Neural progenitor cell (in vitro differentiated cells): Measurements from ENCODE around the gene ASL. TPM values are rescaled to one million over a fixed set of nuclear protein-coding genes. Genes with fewer than 3 reads are reported as not detected.
"Not testable (repeated sequence)": the region's sequence is repeated elsewhere in the genome, so short reads cannot be mapped to it uniquely, and the experiment has no call there.

Source experiments
- DNase-seq: peaks from one replicate; pipeline ENCODE4 v3.0.0-alpha.2; 2016; ENCODE audit warnings: low spot score
- H2AFZ ChIP-seq: fragments of 200-600 bp; sonication (generic); replicated peaks from 2 replicates; pipeline ENCODE4 v1.6.1; 2016; ENCODE audit warnings: antibody characterized with exemption
- H3F3A ChIP-seq: fragments of 200-600 bp; sonication (generic); 2 replicates; pipeline ENCODE4 v1.6.1; 2016; ENCODE audit warnings: antibody characterized with exemption, low read depth
- H3K27ac ChIP-seq: fragments of 200-600 bp; sonication (generic); 2 replicates; pipeline ENCODE4 v1.5.1; 2016; ENCODE audit warnings: mild to moderate bottlenecking
- H3K27me3 ChIP-seq: fragments of 200-600 bp; sonication (generic); 2 replicates; pipeline ENCODE4 v1.6.1; 2016; ENCODE audit warnings: mild to moderate bottlenecking, moderate library complexity
- H3K36me3 ChIP-seq: fragments of 200-600 bp; sonication (generic); 2 replicates; pipeline ENCODE4 v1.5.1; 2016
- H3K4me1 ChIP-seq: fragments of 200-600 bp; sonication (generic); 2 replicates; pipeline ENCODE4 v1.6.1; 2016; ENCODE audit warnings: mixed run types
- H3K4me2 ChIP-seq: fragments of 200-600 bp; sonication (generic); 2 replicates; pipeline ENCODE4 v1.6.1; 2016
- H3K4me3 ChIP-seq: fragments of 200-600 bp; sonication (generic); 2 replicates; pipeline ENCODE4 v1.5.1; 2016
- H3K79me2 ChIP-seq: fragments of 200-600 bp; sonication (generic); 2 replicates; pipeline ENCODE4 v1.6.1; 2016; ENCODE audit warnings: low read depth
- H3K9ac ChIP-seq: fragments of 200-600 bp; sonication (generic); 2 replicates; pipeline ENCODE4 v1.6.1; 2016
- H3K9me3 ChIP-seq: fragments of 200-600 bp; sonication (generic); 2 replicates; pipeline ENCODE4 v1.5.1; 2016; ENCODE audit warnings: low read depth
- H4K20me1 ChIP-seq: fragments of 200-600 bp; sonication (generic); 2 replicates; pipeline ENCODE4 v1.6.1; 2016; ENCODE audit warnings: low read depth
- H3K27ac Mint-ChIP-seq: 3 replicates; pipeline ENCODE4 v1.8.0; 2021; ENCODE audit warnings: mixed read lengths
- H3K27me3 Mint-ChIP-seq: 2 replicates; pipeline ENCODE4 v1.8.0; 2022; ENCODE audit warnings: low read depth, mild to moderate bottlenecking, inconsistent platforms, moderate library complexity, mixed read lengths; ENCODE audit not compliant: insufficient read depth
- H3K36me3 Mint-ChIP-seq: 3 replicates; pipeline ENCODE4 v1.8.0; 2021; ENCODE audit warnings: mixed read lengths
- H3K4me1 Mint-ChIP-seq: 3 replicates; pipeline ENCODE4 v1.8.0; 2021; ENCODE audit warnings: mixed read lengths
- H3K4me3 Mint-ChIP-seq: 3 replicates; pipeline ENCODE4 v1.8.0; 2021; ENCODE audit warnings: mild to moderate bottlenecking, moderate library complexity, mixed read lengths
- H3K9me3 Mint-ChIP-seq: 3 replicates; pipeline ENCODE4 v1.8.0; 2020; ENCODE audit warnings: mixed read lengths
- EZH2 ChIP-seq: fragments of 200-600 bp; sonication (generic); IDR thresholded peaks from 2 replicates; pipeline ENCODE4 v1.6.1; 2017; ENCODE audit warnings: antibody characterized with exemption, mild to moderate bottlenecking, moderate library complexity
- EZH2phosphoT487 ChIP-seq: fragments of 200-600 bp; sonication (generic); IDR thresholded peaks from 2 replicates; pipeline ENCODE4 v1.6.1; 2017; ENCODE audit warnings: antibody characterized with exemption
- total RNA-seq: library from RNA; depleted of rRNA; stranded (reverse); fragments of >200 nt; gene quantifications from 2 replicates; pipeline ENCODE4 v1.2.3, GENCODE V29; 2015; ENCODE audit warnings: low replicate concordance
- TF ChIP-seq, protein P1 (sequence below): fragments of 200-600 bp; sonication (generic); IDR thresholded peaks from 2 replicates; pipeline ENCODE4 v1.5.1; 2017; ENCODE audit warnings: antibody characterized with exemption, mild to moderate bottlenecking

ASL gene
- total RNA-seq, 1 donor from 2014 or later, result 14.2 TPM

DNA sequence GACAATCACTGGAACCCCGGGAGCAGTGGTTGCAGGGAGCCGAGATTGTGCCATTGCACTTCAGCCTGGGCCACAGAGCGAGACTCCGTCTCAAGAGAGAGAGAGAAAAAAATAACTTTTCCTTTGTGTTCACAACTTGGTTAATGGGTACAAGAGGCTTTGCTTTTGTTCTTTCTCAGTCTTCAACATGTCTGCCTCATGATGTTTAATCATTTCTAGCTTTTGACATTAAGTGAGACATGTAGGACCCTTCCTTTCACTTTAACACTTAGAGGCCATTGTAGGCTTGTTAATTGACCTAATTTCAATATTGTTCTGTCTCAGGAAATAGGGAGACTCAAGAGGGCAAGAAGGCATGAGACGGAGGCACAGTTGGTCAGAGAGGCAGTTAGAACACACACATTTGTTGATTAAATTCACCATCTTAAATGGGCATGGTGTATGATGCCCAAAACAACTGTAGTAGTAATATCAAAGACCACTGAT is 29.7 kb downstream of the ASL start:
- Mint-ChIP-seq H3K27ac (no peak overlapping the region), H3K4me1 (peaks cover under 1% of the 10 kb centered on the region), H3K4me3 (no peak overlapping the region), H3K36me3 (no peaks in the 10 kb centered on the region), H3K27me3 (no peaks in the 10 kb centered on the region), H3K9me3 (no peaks in the 10 kb centered on the region)
- Histone ChIP-seq H3K27me3 (no peaks in the 10 kb centered on the region), H3K9me3 (no peaks in the 10 kb centered on the region), H3K4me3 (no peak overlapping the region), H3K36me3 (no peaks in the 10 kb centered on the region), H2AFZ (no peak overlapping the region), H3K9ac (no peak overlapping the region), H3F3A (peaks cover 6% of the 10 kb centered on the region), H4K20me1 (no peaks in the 10 kb centered on the region), H3K4me2 (no peak overlapping the region), H3K4me1 (no peaks in the 10 kb centered on the region), H3K27ac (no peak overlapping the region), H3K79me2 (no peaks in the 10 kb centered on the region)
- DNase-seq, result no peak
- TF ChIP-seq EZH2, result no peak
- TF ChIP-seq EZH2phosphoT487, result no peak
- TF ChIP-seq, protein P1, sequence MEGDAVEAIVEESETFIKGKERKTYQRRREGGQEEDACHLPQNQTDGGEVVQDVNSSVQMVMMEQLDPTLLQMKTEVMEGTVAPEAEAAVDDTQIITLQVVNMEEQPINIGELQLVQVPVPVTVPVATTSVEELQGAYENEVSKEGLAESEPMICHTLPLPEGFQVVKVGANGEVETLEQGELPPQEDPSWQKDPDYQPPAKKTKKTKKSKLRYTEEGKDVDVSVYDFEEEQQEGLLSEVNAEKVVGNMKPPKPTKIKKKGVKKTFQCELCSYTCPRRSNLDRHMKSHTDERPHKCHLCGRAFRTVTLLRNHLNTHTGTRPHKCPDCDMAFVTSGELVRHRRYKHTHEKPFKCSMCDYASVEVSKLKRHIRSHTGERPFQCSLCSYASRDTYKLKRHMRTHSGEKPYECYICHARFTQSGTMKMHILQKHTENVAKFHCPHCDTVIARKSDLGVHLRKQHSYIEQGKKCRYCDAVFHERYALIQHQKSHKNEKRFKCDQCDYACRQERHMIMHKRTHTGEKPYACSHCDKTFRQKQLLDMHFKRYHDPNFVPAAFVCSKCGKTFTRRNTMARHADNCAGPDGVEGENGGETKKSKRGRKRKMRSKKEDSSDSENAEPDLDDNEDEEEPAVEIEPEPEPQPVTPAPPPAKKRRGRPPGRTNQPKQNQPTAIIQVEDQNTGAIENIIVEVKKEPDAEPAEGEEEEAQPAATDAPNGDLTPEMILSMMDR, result no peak

DNA sequence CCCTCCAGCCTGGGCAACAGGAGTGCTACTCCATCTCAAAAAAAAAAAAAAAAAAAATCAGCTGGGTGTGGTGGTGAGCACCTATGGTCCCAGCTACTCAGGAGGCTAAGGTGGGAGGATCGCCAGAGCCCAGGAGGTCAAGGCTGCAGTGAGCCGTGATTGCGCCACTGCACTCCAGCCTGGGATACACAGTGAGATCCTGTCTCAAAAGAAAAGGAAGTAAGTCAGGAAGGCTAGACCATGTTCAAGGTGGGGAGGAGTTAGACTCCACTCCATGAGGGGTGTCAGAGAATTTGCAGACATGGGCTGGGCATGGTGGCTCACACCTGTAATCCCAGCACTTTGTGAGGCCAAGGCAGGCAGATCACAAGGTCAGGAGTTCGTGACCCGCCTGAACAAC is 32.8 kb downstream of the ASL start:
- H3F3A ChIP-seq, H3K36me3 ChIP-seq, H3K4me3 ChIP-seq, H3K4me1 Mint-ChIP-seq, H3K27me3 Mint-ChIP-seq, H3K9ac ChIP-seq, H3K27ac Mint-ChIP-seq, H4K20me1 ChIP-seq, H3K36me3 Mint-ChIP-seq, H3K27ac ChIP-seq, H3K9me3 ChIP-seq, H3K9me3 Mint-ChIP-seq, H3K4me3 Mint-ChIP-seq, H3K79me2 ChIP-seq, H3K4me1 ChIP-seq, H2AFZ ChIP-seq, H3K27me3 ChIP-seq, DNase-seq, H3K4me2 ChIP-seq: not testable (repeated sequence)

DNA sequence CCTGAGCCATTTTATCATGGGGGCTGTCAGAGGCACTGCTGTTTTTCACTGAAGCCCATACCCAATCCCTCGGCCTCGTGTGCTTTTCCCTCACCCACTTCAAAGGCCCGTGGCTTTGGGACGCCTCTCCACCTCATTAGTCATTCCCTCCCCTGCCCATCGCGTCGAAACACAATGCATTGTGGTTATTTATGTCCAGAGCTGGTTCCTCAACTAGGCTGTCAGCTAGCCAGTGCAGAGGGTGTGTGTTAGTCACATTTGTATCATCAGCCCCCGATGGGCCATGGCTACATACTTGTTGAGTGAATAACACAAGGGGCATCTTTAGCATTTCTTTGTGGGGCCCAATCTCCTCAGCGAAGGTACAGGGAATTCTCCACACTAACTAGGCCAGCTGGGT is 35.2 kb downstream of the ASL start:
- Histone ChIP-seq H3K27ac (no peak overlapping the region), H3K79me2 (peaks cover 8% of the 10 kb centered on the region), H3K4me2 (no peak overlapping the region), H3K36me3 (no peaks in the 10 kb centered on the region), H3K9ac (no peak overlapping the region), H4K20me1 (no peaks in the 10 kb centered on the region), H3F3A (peaks cover 13% of the 10 kb centered on the region), H3K4me3 (no peak overlapping the region), H3K4me1 (peaks cover 5% of the 10 kb centered on the region), H2AFZ (no peak overlapping the region), H3K27me3 (no peaks in the 10 kb centered on the region), H3K9me3 (no peaks in the 10 kb centered on the region)
- Mint-ChIP-seq H3K36me3 (peaks cover 2% of the 10 kb centered on the region), H3K27me3 (no peaks in the 10 kb centered on the region), H3K4me1 (peaks cover 4% of the 10 kb centered on the region), H3K4me3 (no peak overlapping the region), H3K9me3 (no peaks in the 10 kb centered on the region), H3K27ac (no peak overlapping the region)
- TF ChIP-seq EZH2phosphoT487, result no peak
- TF ChIP-seq, protein P1, result no peak
- TF ChIP-seq EZH2, result no peak
- DNase-seq, result no peak

DNA sequence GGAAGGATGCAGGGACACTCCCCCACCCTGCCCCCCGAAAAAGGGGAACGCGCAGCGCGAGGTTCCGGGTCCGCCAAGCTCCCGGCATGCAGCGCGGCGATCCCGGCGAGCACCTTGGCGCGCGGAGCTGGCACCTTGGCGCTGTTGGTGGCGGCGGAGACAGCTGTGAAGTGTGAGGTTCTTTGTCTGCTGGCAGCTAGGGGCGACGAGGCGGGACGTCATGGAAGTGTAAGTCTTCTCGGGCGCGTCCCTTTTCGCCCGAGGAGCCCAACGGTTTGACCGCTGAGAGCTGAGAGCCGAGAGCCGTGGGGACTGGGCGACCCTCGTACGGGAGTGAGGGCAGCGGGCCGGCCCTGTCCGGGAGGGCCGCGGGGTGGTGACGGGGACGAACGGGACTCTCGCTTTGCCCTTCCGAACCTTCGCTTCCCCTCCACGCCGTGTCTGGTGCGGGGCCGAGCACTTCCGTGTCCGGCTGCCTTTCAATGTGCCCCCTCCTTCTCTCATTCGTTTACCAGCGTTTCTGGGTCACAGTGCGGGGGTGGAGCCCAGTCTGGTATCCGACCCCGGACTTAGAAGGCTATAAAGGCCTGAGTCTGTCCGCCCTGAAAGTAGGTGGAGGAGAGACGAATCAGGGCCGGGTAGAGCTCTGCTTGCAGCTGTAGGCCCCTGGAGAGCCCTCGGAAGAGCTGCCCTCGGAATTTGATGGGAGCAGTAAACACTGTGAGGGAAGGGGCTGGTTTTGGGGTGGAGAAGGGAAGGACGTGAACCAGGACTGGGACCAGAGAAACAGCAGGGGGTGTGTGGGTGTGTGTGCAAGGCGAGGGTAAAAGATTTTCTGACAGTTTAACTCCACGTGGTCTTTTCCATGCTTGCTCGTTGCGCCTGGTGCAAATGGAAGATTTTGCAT is 39.4 kb downstream of the ASL start, which contains the start of gene CRCP:
Gene CRCP, plus strand, starts transcription at position 105 of the 907 bp plus-strand sequence. Its CDS starts 116 bp downstream, at position 221.
- Histone ChIP-seq H3K36me3 (no peaks in the 10 kb centered on the region), H3K9ac (peak within 1 kb of the TSS; percentile 35), H4K20me1 (peaks cover 22% of the 10 kb centered on the region), H3K79me2 (peaks cover 49% of the 10 kb centered on the region), H3K27me3 (no peaks in the 10 kb centered on the region), H3F3A (peaks cover 13% of the 10 kb centered on the region), H3K4me1 (peaks cover 9% of the 10 kb centered on the region), H3K4me3 (peak within 1 kb of the TSS; percentile 57), H3K9me3 (no peaks in the 10 kb centered on the region), H3K27ac (peak within 1 kb of the TSS; percentile 67), H3K4me2 (peak within 1 kb of the TSS; percentile 78), H2AFZ (peak within 1 kb of the TSS; percentile 83)
- DNase-seq, result peak; percentile 84
- Mint-ChIP-seq H3K27me3 (peaks cover 2% of the 10 kb centered on the region), H3K4me3 (peak within 1 kb of the TSS; percentile 96), H3K9me3 (no peaks in the 10 kb centered on the region), H3K4me1 (peaks cover 16% of the 10 kb centered on the region), H3K36me3 (peaks cover 11% of the 10 kb centered on the region), H3K27ac (peak within 1 kb of the TSS; percentile 96)
- TF ChIP-seq EZH2 (no peak), EZH2phosphoT487 (no peak)
- TF ChIP-seq, protein P1, result no peak

DNA sequence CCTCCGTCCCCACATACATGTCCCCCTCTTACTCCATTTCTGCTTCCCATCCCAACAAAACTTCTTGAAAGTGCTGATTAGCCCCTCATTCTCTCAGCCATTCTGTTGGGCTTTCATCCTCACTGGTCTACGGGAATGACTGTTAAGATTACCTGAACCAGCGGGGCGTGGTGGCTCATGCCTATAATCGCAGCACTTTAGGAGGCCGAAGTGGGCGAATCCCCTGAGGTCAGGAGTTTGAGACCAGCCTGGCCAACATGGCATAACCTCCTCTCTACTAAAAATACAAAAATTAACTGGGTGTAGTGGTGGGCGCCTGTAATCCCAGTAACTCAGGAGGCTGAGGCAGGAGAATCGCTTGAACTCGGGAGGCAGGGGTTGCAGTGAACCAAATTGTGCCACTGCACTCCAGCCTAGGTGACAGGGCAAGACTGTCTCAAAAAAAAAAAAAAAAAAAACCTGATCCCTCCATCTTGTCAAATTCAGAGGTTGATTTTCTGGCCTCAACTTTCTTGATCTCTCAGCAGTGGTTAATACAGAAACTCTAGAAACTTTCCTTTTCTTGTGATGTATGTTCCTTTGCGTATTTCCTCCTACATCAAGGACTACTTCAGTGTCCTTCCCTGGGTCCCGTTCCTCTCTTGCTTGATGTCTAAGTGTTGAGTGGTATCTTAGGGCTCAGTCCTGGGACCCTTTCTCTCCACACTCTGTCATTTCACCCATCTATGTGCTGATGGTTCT is 41.2 kb downstream of the ASL start:
- H3K9me3 Mint-ChIP-seq, H3K27me3 Mint-ChIP-seq: not testable (repeated sequence)

More for the DNA sequence above, 41.2 kb downstream of the ASL start:
- H3K4me1 ChIP-seq, H3K27ac ChIP-seq, H3K36me3 ChIP-seq, H3K4me2 ChIP-seq, DNase-seq, H3K4me3 ChIP-seq, H3K9me3 ChIP-seq, H3K27me3 ChIP-seq, H3K36me3 Mint-ChIP-seq, H2AFZ ChIP-seq, H3K9ac ChIP-seq: not testable (repeated sequence)
- Histone ChIP-seq H4K20me1 (peaks cover 22% of the 10 kb centered on the region), H3K79me2 (peaks cover 66% of the 10 kb centered on the region), H3F3A (peaks cover 13% of the 10 kb centered on the region)
- Mint-ChIP-seq H3K4me3 (peak overlapping the region; percentile 79), H3K27ac (peak overlapping the region; percentile 65), H3K4me1 (peaks cover 16% of the 10 kb centered on the region)
